Stomach (tissue), 9 donors: ENCODE data around the gene IFI27L1. TPM values are rescaled to one million over a fixed set of nuclear protein-coding genes. Genes with fewer than 3 reads are reported as not detected.

Experiments
- DNase-seq, 2 donors: peaks; one replicate each; pipeline versions ENCODE4 v3.0.0 to v3.0.0-alpha.2; 2013 to 2019
- H3K27ac ChIP-seq, 5 donors: fragments of 200-600 bp in 4 of 5; sonication (generic) in 4 of 5; one replicate each; pipeline ENCODE4 v1.5.1; 2013 to 2019; ENCODE audit warnings: mild to moderate bottlenecking in 1 of 5, moderate library complexity in 1 of 5
- H3K27me3 ChIP-seq, 3 donors: fragments of 200-600 bp; sonication (generic); one replicate each; pipeline ENCODE4 v1.5.1; 2017 to 2019; ENCODE audit warnings: mixed run types in 1 of 3
- H3K36me3 ChIP-seq, 4 donors: fragments of 200-600 bp; sonication (generic); 1 replicate in 3 of 4; 2 replicates in 1 of 4; pipeline ENCODE4 v1.5.1; 2016 to 2019
- H3K4me1 ChIP-seq, 4 donors: fragments of 200-600 bp; sonication (generic); one replicate each; pipeline ENCODE4 v1.5.1; 2016 to 2019
- H3K4me3 ChIP-seq, 4 donors: fragments of 200-600 bp; sonication (generic) in 3 of 4; one replicate each; pipeline ENCODE4 v1.5.1; 2016 to 2019; ENCODE audit warnings: mild to moderate bottlenecking in 1 of 4
- H3K9me3 ChIP-seq, 4 donors: fragments of 200-600 bp; sonication (generic); one replicate each; pipeline ENCODE4 v1.5.1; 2016 to 2019
- CTCF ChIP-seq, 7 experiments: fragments of 450-650 bp in 4 of 7; fragments of 200-600 bp in 3 of 7; sonication (generic) in 3 of 7; IDR thresholded peaks; one replicate each; pipeline ENCODE4 v1.5.1; 2016 to 2019; ENCODE audit warnings: antibody characterized with exemption in 7 of 7, control low read depth in 2 of 7, mild to moderate bottlenecking in 1 of 7
- EP300 ChIP-seq: sonication (generic); formaldehyde crosslinking; IDR thresholded peaks from one replicate; pipeline ENCODE4 v1.6.1; 2017; ENCODE audit warnings: antibody characterized with exemption
- POLR2A ChIP-seq, 4 donors: fragments of 450-650 bp; IDR thresholded peaks; one replicate each; pipeline ENCODE4 v1.6.1; 2016; ENCODE audit warnings: antibody characterized with exemption in 4 of 4, control low read depth in 2 of 4, mild to moderate bottlenecking in 1 of 4, moderate library complexity in 1 of 4
- POLR2AphosphoS5 ChIP-seq, 3 donors: sonication (generic); formaldehyde crosslinking; IDR thresholded peaks; one replicate each; pipeline ENCODE4 v1.6.1; 2016; ENCODE audit warnings: antibody characterized with exemption in 3 of 3
- WGBS, 5 donors: extraction: QIAGEN DNeasy Blood & Tissue Kit in 3 of 5; methylation state at CpG; one replicate each; pipeline versions ENCODE4 v1.1.5 to v1.1.7; 2013 to 2018; 5-methylcytosine and 5-hydroxymethylcytosine counted together
- intact Hi-C: fragments of 100-400 bp; cut with DNase I; formaldehyde crosslinking; loops from one replicate; pipeline ENCODE4 v1.15.1; 2023; ENCODE audit warnings: low total_unique reads
- polyA plus RNA-seq, 3 donors: library from polyadenylated mRNA; stranded (reverse); fragments of 200-250 nt; gene quantifications; one replicate each; pipeline ENCODE4 v1.2.3, GENCODE V29; 2013
- total RNA-seq, 5 donors: library from RNA; depleted of rRNA; stranded (reverse); fragments of >200 nt; gene quantifications; one replicate each; pipeline versions ENCODE4 v1.1.0 to v1.2.3, GENCODE V29; 2014 to 2016
- donor health status: healthy with polysubstance abuse.
- donor health status: Bipolar disorder and iron deficiency.
- donor health status: healthy.

Gene IFI27L1
- total and polyA plus RNA-seq, 8 donors, result 1.6 to 33.7 (median 15.1) TPM; not detected in 1

- H3K27me3 ChIP-seq, result no peaks in the 10 kb centered on the region
- intact Hi-C loops, result no loop called here
- no peak overlapping the region for H3K27ac ChIP-seq
- peak in 1 of 2 donors; percentile 1 for DNase-seq
- peaks cover 9 to 16% (median 14%) of the 10 kb centered on the region in 4 donors for H3K4me1 ChIP-seq
- TF ChIP-seq CTCF (IDR thresholded peaks at IDR 0.05), result no peak
- TF ChIP-seq EP300, result no peak
- no peak for TF ChIP-seq POLR2AphosphoS5 (IDR thresholded peaks at IDR 0.05)
- TF ChIP-seq POLR2A (IDR thresholded peaks at IDR 0.05), result no peak
- H3K9me3 ChIP-seq, result peaks cover 0 to 20% (median 15%) of the 10 kb centered on the region in 4 donors
- H3K4me3 ChIP-seq, result no peak overlapping the region
- H3K36me3 ChIP-seq, result no peaks in the 10 kb centered on the region
Measured at GRCh38 chr14:94119071-94119470, 38.0 kb downstream of the IFI27L1 start.

- no peak for TF ChIP-seq POLR2AphosphoS5 (IDR thresholded peaks at IDR 0.05)
- TF ChIP-seq POLR2A (IDR thresholded peaks at IDR 0.05), result no peak
- TF ChIP-seq EP300, result no peak
- no peak for TF ChIP-seq CTCF (IDR thresholded peaks at IDR 0.05)
- 78 to 89% (median 84%) methylated on average over 5 of the region's 5 CpGs for WGBS, 5 donors
- H3K4me1 ChIP-seq, result no peaks in the 10 kb centered on the region
- intact Hi-C loops, result no loop called here
- H3K36me3 ChIP-seq, result peaks cover 0 to 3% (median 0%) of the 10 kb centered on the region in 4 donors
- H3K9me3 ChIP-seq, result peaks cover 0 to 20% (median 15%) of the 10 kb centered on the region in 4 donors
- no peak overlapping the region for H3K4me3 ChIP-seq
- peak in 1 of 2 donors; percentile 8 for DNase-seq
- H3K27me3 ChIP-seq, result no peaks in the 10 kb centered on the region
- no peak overlapping the region for H3K27ac ChIP-seq
Measured at GRCh38 chr14:94120667-94121340, 39.7 kb downstream of the IFI27L1 start.

GRCh38 chr14:94121485-94121884, 40.4 kb downstream of the IFI27L1 start:
- Histone ChIP-seq H3K36me3 (peaks cover 0 to 10% (median 0%) of the 10 kb centered on the region in 4 donors), H3K4me1 (no peaks in the 10 kb centered on the region), H3K4me3 (no peak overlapping the region), H3K27me3 (no peaks in the 10 kb centered on the region), H3K9me3 (peaks cover 0 to 20% (median 15%) of the 10 kb centered on the region in 4 donors), H3K27ac (no peak overlapping the region)
- TF ChIP-seq POLR2A (IDR thresholded peaks at IDR 0.05), result no peak
- TF ChIP-seq CTCF (IDR thresholded peaks at IDR 0.05), result no peak
- no peak for TF ChIP-seq EP300
- no peak for TF ChIP-seq POLR2AphosphoS5 (IDR thresholded peaks at IDR 0.05)
- intact Hi-C loops, result no loop called here
- WGBS, 5 donors, result 59 to 78% (median 65%) methylated on average over 3 of the region's 3 CpGs
- DNase-seq, result no peak

- TF ChIP-seq EP300 (no peak), POLR2A (IDR thresholded peaks at IDR 0.05) (no peak), CTCF (IDR thresholded peaks at IDR 0.05) (no peak), POLR2AphosphoS5 (IDR thresholded peaks at IDR 0.05) (no peak)
- H3K4me1 ChIP-seq, result no peaks in the 10 kb centered on the region
- H3K27ac ChIP-seq, result no peak overlapping the region
- H3K4me3 ChIP-seq, result no peak overlapping the region
- H3K9me3 ChIP-seq, result peaks cover 0 to 20% (median 15%) of the 10 kb centered on the region in 4 donors
- peak in 1 of 2 donors; percentile 17 for DNase-seq
- H3K27me3 ChIP-seq, result no peaks in the 10 kb centered on the region
- WGBS, 5 donors, result 61 to 95% (median 82%) methylated on average over 3 of the region's 3 CpGs
- intact Hi-C loops, result no loop called here
- peaks cover 0 to 19% (median 4%) of the 10 kb centered on the region in 4 donors for H3K36me3 ChIP-seq
Measured at GRCh38 chr14:94122438-94122837, 41.3 kb downstream of the IFI27L1 start.
